Measurements from ENCODE around the gene SYVN1.

SYVN1 gene

GRCh38 chr11:65087827-65088226 is 46.5 kb downstream of the SYVN1 start:
- no peak for DNase-seq (ENCODE audit: low spot score)

GRCh38 chr11:65087216-65087615 is 47.1 kb downstream of the SYVN1 start:
- DNase-seq (ENCODE audit: low spot score): no peak

DNA sequence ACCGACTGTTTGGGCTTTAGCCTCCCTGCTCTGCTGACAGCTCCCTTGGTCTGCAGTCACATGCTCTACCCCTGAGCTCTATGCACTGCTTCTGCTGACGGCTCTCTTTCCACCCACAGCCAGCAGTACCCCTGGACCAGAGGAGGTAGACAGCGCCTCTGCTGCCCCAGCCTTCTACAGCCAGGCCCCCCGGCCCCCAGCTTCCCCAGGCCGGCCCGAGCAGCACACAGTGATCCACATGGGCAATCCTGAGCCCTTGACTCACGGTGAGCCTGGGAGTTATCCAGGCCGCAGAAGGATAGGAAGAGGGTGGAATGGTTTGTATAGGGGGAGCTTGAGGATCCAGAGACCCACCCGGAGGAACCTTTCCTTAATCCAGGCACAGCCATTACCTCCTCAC is 47.5 kb downstream of the SYVN1 start:
- no peak for DNase-seq (ENCODE audit: low spot score)

DNA sequence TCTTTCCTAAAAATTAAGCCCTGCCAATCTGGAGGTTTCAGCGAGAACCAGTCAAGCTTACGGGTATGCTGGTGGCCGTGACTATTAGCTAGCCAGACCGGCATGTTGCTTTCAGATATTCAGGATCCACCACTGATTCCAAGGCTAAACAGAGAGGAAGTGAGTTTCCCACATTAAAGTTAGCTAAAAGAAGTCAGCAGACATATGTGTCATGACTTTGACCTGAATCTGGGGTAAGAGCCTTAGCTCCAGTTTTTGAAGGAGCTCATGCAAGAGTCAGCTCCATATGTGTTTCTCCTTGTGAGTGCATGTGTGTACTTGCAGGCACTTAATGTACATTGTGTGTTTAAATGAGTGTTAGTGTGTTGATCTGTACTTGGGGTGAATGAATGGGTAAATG is 48.9 kb downstream of the SYVN1 start:
- DNase-seq (ENCODE audit: low spot score): no peak

DNA sequence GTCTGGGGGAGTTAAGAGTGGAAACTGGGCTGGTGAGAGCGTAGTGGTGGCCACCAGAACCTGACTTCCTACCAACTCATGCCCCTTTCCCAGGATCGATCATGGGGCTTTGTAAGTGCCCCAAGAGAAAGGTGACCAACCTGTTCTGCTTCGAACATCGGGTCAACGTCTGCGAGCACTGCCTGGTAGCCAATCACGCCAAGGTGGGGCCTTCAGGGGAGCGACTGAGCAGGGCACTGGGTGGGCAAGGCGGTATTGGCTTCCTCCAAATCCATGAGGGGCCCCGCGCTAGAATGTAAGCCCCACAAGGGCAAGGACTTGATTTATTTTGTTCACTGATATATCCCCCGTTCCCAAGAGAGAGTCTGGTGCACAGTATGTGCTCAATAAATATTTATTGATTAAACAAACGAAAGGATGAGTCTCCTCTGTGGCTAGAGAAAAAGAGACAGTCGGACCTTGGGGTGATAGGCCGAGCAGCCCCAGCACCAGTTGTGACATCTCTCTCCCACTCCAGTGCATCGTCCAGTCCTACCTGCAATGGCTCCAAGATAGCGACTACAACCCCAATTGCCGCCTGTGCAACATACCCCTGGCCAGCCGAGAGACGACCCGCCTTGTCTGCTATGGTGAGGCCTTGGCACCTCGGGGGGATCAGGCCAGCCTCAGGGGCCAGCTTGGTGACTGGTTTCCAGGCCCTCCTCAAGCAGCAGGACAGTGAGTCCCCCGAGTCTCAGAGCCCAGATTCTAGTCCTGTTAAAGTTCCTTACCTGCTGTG is 49.5 kb downstream of the SYVN1 start:
- no peak for DNase-seq (ENCODE audit: low spot score)

GRCh38 chr11:65083834-65084597 is 50.3 kb downstream of the SYVN1 start, which contains the start of the genes CDCA5 and ZFPL1:
TSS of gene CDCA5 (minus strand) at chr11:65084040. CDS start at chr11:65083978, 62 bp downstream.
TSS of gene ZFPL1 (plus strand) at chr11:65084222. CDS start at chr11:65084699, 477 bp downstream.
- peak; percentile 96 for DNase-seq (ENCODE audit: low spot score)

DNA sequence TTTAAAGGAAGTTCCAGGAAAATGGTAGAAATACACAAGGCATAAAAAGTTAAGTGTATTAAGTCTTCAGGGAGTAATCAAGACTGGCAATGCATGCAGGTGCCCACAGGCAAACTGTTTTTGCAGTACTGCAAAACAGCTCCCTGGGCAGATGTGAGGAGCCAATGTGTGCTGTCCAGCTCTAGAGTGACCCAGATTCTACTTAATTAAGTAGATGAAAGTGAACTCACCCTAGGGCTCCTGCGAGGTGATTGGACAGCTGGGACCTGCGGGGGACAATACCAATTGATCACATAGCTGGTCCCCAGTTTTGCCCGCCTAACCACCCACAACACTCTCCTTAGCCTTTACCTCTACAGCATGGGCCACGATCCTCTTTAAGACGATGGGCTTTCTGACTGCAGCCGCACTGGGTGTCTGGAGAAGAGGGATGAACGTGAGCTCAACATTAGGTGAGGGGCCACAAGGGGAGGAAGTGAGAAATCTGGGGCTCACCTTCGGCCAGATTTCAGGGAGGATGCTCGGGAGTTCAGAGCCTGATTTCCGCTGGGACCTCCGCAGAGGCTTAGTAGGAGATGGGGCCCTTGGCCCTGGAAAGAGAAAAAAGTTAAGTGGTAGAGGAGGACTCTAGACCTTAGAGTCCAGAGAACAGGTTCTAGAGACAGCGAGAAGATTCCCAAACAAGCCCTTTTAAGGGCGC is 51.0 kb downstream of the SYVN1 start:
- no peak for DNase-seq (ENCODE audit: low spot score)

DNA sequence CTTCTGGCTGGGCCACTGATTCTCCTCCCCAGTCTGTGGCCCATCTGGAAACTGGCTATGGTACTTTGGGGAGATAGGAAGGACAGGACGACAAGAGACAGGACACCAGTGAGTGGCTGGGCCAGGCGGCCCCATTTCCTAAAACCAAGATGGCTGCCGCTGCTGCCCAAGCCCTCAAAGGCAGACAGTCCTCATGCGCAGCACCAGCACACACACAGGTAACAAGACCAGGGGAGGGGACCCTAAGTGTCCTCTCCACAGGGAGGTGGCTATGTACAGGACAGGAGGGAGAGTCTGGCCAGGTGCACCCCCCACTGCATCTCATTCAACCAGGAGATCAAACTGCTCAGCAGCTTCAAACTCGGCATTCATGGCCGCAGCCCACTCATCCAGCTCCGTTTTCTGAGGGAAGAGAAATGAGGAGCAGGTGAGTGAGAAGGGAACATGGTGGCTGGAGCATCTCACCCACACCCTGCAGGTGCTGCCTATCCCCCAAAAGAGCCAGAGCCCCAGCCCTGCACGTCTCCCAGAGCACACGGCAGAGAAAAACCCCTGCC is 55.5 kb downstream of the SYVN1 start:
- no peak for DNase-seq (ENCODE audit: low spot score)

DNA sequence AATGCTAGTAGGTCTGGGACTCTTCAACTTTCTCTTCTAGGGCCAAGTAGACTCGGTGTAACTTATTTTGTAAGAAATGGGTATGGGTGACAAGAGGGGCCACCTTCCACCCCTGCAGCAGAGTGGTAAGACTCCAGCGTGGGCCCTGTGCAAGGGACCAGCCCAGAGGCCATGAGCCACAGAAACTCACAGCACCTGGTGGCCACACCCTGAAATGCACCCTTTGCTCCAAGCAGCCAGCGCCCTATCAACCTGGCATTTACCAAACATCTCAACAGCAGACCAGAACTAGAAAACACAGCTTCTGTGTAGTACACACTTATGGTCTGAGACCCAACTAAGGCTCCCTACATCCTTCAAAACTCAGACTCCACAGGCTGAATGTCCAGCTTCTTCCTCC is 56.2 kb downstream of the SYVN1 start:
- peak; percentile 59 for DNase-seq (ENCODE audit: low spot score)

DNA sequence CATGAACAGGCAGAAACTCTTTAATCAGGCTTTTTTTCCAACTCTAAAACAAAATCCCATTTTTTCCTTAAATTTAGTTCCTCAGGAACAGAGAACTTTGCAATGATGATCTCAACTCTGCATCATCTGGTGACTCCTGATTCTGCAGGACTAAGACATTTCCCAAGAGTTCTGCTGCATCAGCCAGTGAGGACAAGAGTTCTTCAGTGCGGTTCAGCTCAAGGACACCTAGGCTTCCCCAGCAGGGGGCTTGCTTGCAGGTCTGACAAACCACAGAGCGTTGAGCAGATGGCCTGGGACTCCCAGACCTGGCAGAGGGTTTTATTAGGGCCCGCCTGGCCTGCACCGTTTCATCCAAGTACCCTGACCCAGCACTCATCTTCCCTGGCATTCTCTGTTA is 56.9 kb downstream of the SYVN1 start:
- DNase-seq (ENCODE audit: low spot score): no peak
